Skeletal muscle satellite cell (primary cell): ENCODE measurements around the gene NUB1.

Source experiments
- H3K27me3 ChIP-seq: 2 replicates; pipeline ENCODE4 v1.7.0; 2013; ENCODE audit warnings: low read length; ENCODE audit not compliant: control insufficient read depth, insufficient read depth
- H3K36me3 ChIP-seq: 2 replicates; pipeline ENCODE4 v1.7.0; 2013; ENCODE audit warnings: mild to moderate bottlenecking, control low read depth, low read length; ENCODE audit not compliant: insufficient read depth
- H3K4me1 ChIP-seq: 2 replicates; pipeline ENCODE4 v1.7.0; 2013; ENCODE audit warnings: low read length; ENCODE audit not compliant: control insufficient read depth, insufficient read depth
- H3K4me2 ChIP-seq: 2 replicates; pipeline ENCODE4 v1.7.0; 2013; ENCODE audit warnings: mild to moderate bottlenecking, low read length
- H3K4me3 ChIP-seq: 2 replicates; pipeline ENCODE4 v1.7.0; 2013; ENCODE audit warnings: low read length
- H3K9ac ChIP-seq: 2 replicates; pipeline ENCODE4 v1.7.0; 2013; ENCODE audit warnings: mild to moderate bottlenecking, low read depth, low read length, moderate library complexity
- H3K9me3 ChIP-seq: replicated peaks from 2 replicates; pipeline ENCODE4 v1.7.0; 2013; ENCODE audit warnings: mild to moderate bottlenecking, control low read depth, low read length

Gene NUB1

DNA sequence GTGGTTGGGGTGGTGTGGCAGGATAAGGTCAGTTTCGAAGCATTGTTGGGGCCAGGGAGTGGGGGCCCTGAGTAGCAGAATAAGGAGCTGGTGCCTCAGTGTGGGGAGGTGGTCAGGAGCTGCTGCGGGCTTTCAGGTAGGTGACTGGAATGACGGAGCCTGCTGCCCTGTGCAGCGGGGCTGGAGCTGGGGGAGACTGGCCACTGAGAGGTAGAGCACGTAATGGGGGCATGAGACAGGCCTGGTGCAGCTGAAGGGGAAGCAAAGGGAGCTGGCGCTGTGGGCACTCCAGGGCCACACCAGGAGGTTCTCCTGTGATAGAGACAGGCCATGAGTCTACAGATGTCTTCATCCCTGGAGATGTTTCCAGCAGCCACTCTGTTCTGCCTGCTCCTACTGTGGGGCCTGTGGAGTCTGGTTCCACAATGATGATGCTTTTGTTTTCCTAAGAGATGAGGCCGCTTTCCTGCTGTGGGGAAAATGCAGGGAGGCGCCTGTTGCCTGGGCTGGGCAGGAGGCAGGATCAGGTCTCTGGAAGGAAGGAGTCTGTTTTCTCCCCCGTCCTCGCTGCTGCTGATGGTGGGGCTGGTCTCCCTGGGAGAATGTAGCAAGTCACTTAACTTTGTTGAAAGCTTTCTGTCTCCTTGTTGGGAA is 31.1 kb downstream of the NUB1 start:
- H3K4me3 ChIP-seq = no peak overlapping the region
- H3K4me2 ChIP-seq = no peak overlapping the region
- H3K9ac ChIP-seq = no peak overlapping the region
- no peaks in the 10 kb centered on the region for H3K9me3 ChIP-seq
- H3K27me3 ChIP-seq = no peaks in the 10 kb centered on the region
- H3K4me1 ChIP-seq = peaks cover 3% of the 10 kb centered on the region
- peaks cover 19% of the 10 kb centered on the region for H3K36me3 ChIP-seq

- Histone ChIP-seq H3K4me1 (no peaks in the 10 kb centered on the region), H3K4me3 (no peak overlapping the region), H3K4me2 (no peak overlapping the region), H3K36me3 (peaks cover 19% of the 10 kb centered on the region), H3K9me3 (no peaks in the 10 kb centered on the region), H3K9ac (no peak overlapping the region), H3K27me3 (no peaks in the 10 kb centered on the region)
Measured at GRCh38 chr7:151373599-151373998, 32.0 kb downstream of the NUB1 start.

GRCh38 chr7:151374139-151374538 is 32.5 kb downstream of the NUB1 start:
- H3K9ac ChIP-seq = no peak overlapping the region
- peaks cover 19% of the 10 kb centered on the region for H3K36me3 ChIP-seq
- no peak overlapping the region for H3K4me2 ChIP-seq
- H3K9me3 ChIP-seq = no peaks in the 10 kb centered on the region
- no peaks in the 10 kb centered on the region for H3K27me3 ChIP-seq
- no peak overlapping the region for H3K4me3 ChIP-seq
- no peaks in the 10 kb centered on the region for H3K4me1 ChIP-seq

DNA sequence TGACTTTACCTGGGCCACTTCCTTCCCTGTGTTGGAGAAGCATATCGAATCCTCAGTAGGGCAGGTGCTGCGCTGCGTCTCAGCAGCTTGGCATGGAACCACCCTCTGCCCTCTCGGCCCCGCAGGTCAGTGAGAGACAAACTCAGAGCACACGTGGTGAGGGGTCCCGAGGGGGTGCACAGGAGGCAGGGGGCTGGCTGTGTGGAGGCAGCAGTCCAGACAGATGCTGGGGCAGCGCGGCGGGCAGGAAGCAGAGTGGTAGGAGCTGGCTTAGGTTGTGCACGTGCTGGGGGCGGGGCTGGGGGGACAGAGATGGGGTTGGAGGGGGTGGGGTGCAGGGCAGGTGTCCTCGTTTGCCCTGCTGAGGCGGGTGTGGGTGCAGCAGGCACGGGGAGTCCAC is 33.1 kb downstream of the NUB1 start:
- Histone ChIP-seq H3K9ac (no peak overlapping the region), H3K27me3 (no peaks in the 10 kb centered on the region), H3K4me3 (no peak overlapping the region), H3K4me2 (no peak overlapping the region), H3K9me3 (no peaks in the 10 kb centered on the region), H3K36me3 (peaks cover 14% of the 10 kb centered on the region), H3K4me1 (no peaks in the 10 kb centered on the region)

- Histone ChIP-seq H3K4me2 (no peak overlapping the region), H3K4me3 (no peak overlapping the region), H3K9me3 (no peaks in the 10 kb centered on the region), H3K27me3 (peaks cover under 1% of the 10 kb centered on the region), H3K36me3 (peaks cover 13% of the 10 kb centered on the region), H3K9ac (no peak overlapping the region), H3K4me1 (no peaks in the 10 kb centered on the region)
Measured at GRCh38 chr7:151375530-151376217, 34.1 kb downstream of the NUB1 start.

DNA sequence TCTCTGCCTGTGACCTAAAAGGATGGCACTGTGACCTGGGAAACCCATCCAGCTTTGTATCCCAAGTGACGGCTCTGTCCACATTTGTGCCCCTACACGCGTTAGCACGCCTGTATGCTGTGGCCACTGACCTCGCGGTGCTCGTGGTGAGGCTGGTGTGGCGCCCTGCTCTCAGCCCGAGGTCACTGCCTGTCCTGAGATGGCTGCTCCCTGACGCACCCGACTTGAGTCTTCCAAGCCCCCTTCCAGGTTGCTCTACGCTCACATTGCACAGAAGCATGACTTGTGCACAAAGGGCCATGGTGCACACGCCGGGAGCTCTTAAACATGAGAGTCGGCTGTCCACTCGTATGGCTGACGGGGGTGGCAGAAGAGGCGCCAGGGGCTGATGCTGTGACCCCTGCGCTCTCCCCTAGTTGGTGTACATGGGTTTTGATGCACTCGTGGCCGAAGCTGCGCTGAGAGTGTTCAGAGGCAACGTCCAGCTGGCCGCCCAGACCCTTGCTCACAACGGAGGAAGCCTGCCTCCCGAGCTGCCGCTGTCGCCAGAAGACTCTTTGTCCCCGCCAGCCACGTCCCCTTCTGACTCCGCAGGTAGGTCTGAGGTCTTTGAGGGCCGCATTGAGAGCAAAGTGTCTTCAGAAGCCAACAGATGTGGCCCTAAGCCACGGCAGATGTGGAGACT is 34.7 kb downstream of the NUB1 start:
- no peaks in the 10 kb centered on the region for H3K4me1 ChIP-seq
- H3K9me3 ChIP-seq = no peaks in the 10 kb centered on the region
- no peak overlapping the region for H3K9ac ChIP-seq
- H3K36me3 ChIP-seq = peaks cover 13% of the 10 kb centered on the region
- no peak overlapping the region for H3K4me3 ChIP-seq
- no peak overlapping the region for H3K4me2 ChIP-seq
- H3K27me3 ChIP-seq = peaks cover 7% of the 10 kb centered on the region

- Histone ChIP-seq H3K36me3 (peaks cover 13% of the 10 kb centered on the region), H3K9me3 (no peaks in the 10 kb centered on the region), H3K4me3 (no peak overlapping the region), H3K27me3 (peaks cover 17% of the 10 kb centered on the region), H3K9ac (no peak overlapping the region), H3K4me2 (no peak overlapping the region), H3K4me1 (no peaks in the 10 kb centered on the region)
Measured at GRCh38 chr7:151377406-151377805, 35.8 kb downstream of the NUB1 start.

DNA sequence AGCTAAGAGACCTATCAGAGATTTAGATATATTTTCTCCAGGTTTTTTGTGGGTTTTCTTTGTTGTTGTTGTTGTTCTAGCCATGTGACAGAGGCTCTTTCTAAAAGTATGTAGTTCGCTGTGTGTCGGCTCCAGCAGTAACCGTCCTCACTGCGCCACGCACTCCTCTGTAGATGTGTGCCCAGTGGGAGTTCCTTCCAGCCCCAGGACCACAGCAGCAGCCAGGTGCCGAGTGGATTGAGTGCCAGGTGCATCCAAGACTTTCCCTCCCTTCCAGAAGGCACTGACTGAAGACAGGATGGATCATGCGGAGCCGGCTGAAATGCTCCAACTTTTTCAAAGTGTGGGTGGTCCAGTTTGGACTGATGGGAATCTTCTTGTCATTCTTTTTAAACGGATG is 36.4 kb downstream of the NUB1 start:
- H3K4me3 ChIP-seq = no peak overlapping the region
- H3K9ac ChIP-seq = no peak overlapping the region
- H3K9me3 ChIP-seq = no peaks in the 10 kb centered on the region
- H3K36me3 ChIP-seq = peaks cover 13% of the 10 kb centered on the region
- H3K4me2 ChIP-seq = no peak overlapping the region
- no peaks in the 10 kb centered on the region for H3K4me1 ChIP-seq
- peaks cover 23% of the 10 kb centered on the region for H3K27me3 ChIP-seq

DNA sequence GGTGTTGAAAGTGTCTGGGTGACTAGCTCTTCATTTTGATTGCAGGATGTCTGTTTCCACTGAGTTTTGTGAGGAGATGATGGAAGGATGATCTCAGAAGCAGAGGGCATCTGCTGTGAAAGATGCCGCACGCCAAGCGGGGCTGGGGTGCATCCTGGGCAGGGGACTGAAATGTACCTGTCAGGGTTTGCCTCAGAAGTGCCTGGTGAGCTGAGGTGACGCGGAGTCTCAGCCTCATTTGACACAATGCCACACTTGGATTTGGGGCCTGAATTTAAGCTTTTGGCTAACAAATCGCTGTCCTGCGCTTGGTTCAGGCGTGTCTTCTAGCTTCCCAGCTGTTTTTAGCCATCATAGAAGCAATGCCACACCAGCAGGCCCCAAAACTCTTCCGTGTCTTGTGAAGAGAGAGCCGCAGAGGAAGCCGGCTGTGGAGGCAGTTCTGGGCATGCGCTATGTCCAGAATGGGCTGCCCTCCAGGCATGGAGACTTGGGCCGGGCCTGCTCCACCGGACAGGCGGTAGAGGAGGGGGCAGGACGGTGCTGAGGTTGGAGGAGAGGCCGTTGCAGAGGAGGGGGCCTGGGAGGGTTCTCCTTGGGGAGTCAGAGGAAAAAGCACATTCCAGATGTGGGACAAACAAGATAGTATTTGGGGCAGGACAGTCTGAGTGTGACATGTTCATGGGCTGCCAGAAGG is 37.0 kb downstream of the NUB1 start:
- peaks cover 13% of the 10 kb centered on the region for H3K36me3 ChIP-seq

DNA sequence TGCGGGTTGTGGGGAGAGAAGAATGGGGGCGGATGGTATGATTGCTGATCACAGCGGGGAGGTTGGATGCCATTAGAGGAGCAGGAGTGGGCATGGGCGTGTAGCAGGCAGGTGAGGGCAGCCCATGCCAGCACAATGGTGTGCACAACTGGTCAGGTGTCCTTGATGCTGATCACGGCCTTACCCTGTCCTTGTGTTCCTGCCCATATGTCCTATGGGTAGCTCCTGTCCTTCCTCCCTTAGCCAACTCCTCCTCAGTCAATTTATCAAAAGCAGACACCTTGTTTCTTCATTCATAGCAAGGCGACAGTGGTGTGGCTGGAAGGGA is 37.5 kb downstream of the NUB1 start:
- no peak overlapping the region for H3K9ac ChIP-seq
- no peak overlapping the region for H3K4me2 ChIP-seq
- no peaks in the 10 kb centered on the region for H3K9me3 ChIP-seq
- H3K27me3 ChIP-seq = peaks cover 31% of the 10 kb centered on the region
- H3K4me1 ChIP-seq = no peaks in the 10 kb centered on the region
- H3K4me3 ChIP-seq = no peak overlapping the region
- H3K36me3 ChIP-seq = peaks cover 13% of the 10 kb centered on the region

More for the DNA sequence above, 37.0 kb downstream of the NUB1 start:
- H3K4me2 ChIP-seq = no peak overlapping the region
- H3K4me3 ChIP-seq = no peak overlapping the region
- H3K4me1 ChIP-seq = no peaks in the 10 kb centered on the region
- peaks cover 26% of the 10 kb centered on the region for H3K27me3 ChIP-seq
- no peak overlapping the region for H3K9ac ChIP-seq
- no peaks in the 10 kb centered on the region for H3K9me3 ChIP-seq

DNA sequence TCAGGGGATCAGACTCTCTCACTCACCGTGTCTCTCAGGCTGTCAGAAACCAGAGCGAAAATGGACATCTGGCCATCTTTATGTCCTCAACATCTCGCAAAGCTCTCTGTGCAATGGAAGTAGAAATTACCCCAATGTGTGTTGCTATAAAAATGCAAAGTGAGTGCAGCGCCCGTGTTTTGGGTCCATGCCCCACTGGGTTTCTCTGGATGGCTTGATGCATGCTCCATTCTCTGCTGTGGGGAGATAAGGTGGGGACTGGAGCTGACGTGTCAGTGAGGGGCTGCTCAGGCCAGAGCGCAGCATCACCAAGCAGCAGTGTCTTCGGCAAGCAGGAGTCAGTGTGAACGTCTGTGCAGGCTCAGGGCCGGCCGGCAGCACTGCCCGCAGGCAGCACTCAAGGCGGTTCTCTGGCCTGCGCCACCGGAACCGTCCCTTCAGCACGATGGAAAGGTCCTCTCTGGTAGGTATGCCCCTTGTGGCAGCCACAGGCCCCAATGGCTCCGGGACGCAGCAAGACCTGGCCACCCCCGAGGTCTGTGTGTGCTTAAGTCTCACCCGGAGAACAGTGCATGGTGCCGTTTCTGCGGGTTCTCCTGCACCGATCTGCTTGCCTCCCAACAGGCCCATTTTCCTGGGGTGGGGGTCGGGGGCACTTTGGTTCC is 38.1 kb downstream of the NUB1 start:
- H3K4me2 ChIP-seq = no peak overlapping the region
- H3K4me1 ChIP-seq = no peaks in the 10 kb centered on the region
- peaks cover 36% of the 10 kb centered on the region for H3K27me3 ChIP-seq
- H3K9ac ChIP-seq = no peak overlapping the region
- H3K9me3 ChIP-seq = no peaks in the 10 kb centered on the region
- no peak overlapping the region for H3K4me3 ChIP-seq
- peaks cover 13% of the 10 kb centered on the region for H3K36me3 ChIP-seq
